ENCODE data around the gene CLDN22.

CLDN22 gene

DNA sequence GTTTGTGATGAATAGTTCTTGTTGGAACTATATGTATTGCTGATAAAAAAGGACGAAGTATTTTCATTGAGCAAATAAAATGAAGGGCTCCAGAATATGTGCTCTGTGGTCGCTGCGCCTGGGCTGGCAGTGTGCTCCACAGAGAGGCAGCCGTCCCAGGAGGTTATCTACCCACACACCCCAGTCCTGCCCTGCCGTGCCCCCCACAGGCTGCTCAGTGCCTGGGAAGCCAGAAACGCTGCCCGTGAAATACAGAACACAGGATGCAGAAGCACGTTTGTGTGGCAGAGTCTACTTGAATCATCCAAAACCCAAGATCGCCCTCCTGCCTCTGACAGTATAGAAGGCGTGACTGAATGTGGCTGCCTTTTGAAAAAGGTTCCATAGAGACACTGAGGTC, 1.4 kb downstream of the CLDN22 start:
- DNase-seq: peak; percentile 32

- no peak for DNase-seq
These were observed 5.3 kb downstream of the CLDN22 start for GRCh38 chr4:183314806-183315205.

GRCh38 chr4:183314336-183314735, 5.7 kb downstream of the CLDN22 start:
- DNase-seq: no peak

DNA sequence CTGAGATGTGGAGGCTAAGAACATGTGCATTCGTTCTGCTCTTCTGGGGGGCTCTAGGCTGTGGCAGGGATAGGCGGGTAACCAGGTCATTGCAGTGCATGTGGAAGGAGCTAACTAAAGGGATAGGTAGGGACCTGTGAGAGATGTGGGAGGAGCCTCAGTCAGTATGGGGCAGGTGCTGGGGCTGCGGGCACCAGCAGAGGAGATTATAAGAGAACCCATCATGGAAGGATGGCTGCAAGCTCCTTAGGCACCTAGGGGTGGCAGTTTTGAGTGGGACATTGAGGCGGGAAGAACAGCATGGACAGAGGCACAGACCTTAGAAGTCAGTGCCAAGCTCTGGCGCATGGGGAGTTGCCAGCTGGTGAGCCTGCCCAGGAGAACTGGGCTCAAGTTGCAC, 7.2 kb downstream of the CLDN22 start:
- DNase-seq: no peak

DNA sequence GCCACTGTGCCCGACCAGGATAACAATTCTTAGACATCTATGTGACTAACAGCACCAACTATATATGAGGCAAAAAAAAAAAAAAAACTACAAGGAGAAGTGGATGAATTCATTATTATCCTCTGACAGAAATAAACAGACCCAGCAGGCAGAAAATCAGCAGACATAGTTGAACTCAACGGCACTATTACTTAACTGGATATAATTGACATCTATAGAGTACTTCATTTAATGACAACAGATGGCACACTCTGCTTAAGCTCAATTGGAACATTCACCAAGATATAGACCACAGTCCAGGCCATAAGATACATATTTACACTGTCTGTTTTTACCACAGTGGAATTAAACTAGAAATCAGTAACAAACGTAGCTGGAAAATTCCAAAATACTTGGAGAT, 13.3 kb downstream of the CLDN22 start:
- no peak for DNase-seq

DNA sequence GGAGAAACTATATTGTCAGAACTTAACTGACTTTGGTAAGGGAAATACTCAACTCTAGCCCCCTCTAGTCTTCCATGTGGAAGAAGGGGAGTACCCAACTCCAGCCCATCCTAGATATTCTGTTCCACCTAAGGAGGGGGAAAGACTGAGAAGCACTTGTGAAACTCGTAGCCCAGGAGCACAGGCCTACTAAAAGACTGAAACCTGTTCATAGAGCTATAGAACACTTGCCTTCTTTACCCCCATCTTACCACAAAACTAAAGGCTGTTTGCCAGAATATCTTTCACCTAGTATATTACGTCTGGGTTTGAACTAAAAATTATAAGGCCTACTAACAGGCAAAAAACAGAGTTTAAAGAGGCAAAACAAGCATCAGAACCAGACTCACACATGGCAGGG, 15.5 kb downstream of the CLDN22 start:
- DNase-seq: no peak

- DNase-seq: no peak
These were observed 16.0 kb downstream of the CLDN22 start for GRCh38 chr4:183304067-183304466.

DNA sequence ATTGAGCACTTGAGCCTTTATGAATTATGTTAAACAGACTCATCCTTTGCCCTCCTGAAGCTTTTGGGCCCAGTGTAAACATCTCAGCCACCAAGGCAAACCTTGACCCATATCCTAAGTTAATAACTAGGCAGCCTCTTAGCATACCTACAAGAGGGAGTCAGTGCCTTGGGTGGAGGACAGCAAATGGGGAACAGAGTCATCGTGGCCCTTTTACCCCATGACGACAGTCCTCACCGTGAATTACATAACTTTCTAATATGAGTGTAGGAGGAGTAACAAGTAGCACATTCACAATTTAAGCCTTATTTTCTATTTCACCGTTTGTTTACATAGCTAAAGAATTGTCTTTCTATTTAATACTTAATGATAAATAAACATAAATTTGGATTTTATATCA, 16.8 kb downstream of the CLDN22 start:
- no peak for DNase-seq

- no peak for DNase-seq
These were observed 19.4 kb downstream of the CLDN22 start for GRCh38 chr4:183300655-183301054.

DNA sequence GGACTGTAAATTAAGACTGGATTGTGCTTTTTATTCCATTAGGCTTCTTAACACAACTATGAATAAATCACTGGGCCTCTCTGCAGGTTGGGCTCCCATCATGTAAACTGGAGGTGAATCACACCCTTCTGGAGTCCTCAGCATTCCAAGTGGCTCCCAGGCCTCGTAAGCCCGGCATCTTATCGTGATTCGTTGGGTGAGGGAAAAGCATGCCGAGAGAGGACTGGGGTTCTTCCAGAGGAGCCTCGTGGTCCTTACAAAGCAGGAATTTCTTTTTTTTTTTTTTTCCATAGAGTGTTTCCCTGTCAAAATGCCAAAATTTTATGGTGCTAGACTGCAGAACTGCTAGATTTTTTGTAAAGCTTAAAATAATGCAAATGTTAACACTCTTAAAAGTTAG, 20.0 kb downstream of the CLDN22 start:
- DNase-seq: no peak

DNA sequence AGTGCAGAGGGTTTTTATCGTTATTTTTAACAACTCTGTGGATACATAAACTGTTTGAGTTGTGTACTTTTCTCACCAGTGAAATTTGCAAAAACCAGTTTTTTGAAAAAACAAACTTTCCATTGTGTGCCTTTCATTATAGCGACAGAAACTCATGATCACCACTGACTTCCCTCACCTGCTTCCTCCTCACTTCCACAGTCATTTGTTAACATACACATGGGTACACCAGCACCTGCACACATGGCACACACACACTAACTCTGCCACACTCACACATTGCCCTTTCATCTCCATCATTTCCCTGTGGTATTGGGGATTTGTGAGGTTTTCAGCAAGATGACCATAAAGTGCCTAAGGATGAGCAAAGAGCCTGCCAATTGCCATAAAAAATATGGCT, 20.6 kb downstream of the CLDN22 start:
- DNase-seq: no peak

DNA sequence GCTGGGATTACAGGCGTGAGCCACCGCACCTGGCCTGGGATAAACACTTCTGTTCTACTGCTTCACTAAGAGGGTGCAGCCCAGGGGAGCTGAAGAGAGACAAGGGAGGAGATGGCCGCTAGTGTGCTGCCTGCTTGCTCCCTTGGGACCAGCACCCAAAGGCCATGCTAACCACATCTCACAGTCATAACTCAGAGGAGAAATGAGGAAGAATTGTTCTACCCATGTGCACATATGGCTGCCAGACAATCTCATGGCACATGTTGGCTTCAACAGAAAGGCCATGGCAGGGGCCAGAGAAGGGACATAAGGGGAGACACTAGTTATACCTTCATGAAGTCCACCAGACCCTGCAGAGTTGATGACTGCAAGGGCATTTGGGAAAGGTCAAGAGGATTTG, 22.4 kb downstream of the CLDN22 start:
- no peak for DNase-seq

DNA sequence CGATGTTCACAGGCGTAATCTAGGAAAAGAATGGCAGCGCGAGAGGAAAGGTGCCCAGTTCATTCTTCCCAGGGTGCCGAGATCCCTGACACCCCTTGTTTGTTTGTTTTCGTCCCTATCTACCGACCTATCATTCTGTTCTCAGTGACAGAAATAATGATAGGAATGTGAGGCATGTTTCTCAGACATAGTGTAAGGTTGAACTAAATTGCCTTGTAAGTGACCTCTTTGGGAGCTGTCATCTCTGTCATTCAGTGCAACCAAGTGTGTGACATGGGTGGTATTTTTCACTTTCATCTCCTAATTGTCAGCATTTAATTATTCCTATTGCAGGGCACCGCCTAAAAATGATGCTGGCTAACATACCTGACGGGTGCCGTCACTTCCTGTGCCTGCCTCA, 24.4 kb downstream of the CLDN22 start:
- no peak for DNase-seq

DNA sequence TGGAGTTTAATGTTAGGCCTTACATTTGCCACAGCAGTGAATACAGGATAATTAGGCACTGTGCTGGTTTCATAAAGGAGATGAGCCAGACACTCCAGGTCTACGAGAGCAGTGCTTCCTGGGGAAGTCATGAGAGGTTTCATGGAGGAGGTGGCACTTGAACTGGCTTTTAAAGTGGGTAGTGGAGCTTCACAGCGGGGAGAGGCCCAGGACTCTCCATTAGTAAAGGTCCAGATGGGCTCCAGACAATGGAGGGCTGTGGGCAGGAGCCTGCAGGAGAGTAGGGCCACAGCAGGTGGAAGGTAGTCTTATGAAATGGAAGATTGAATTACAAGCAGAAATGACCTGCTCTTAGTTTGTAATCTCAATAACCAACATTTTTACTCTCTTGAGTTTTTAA, 29.0 kb downstream of the CLDN22 start:
- no peak for DNase-seq

DNA sequence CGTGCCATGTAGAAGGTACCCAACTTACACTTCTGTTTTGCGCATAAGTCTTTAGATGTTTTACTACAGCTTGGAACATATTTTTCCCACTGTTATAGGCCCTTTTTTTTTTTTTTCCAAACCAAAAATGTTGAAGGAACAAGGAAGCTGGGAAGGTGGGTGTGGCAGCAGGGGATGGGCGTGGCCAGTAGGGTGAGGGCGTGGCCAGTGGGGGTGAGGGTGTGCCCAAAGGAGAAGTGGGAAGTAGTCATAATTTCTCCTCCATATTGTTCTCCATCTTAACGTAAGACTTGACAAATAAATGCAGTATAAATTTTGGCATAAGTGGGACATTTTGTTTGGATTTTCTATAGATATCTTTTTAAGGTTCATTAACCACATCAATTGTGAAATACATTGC, 30.4 kb downstream of the CLDN22 start:
- peak; percentile 36 for DNase-seq

DNA sequence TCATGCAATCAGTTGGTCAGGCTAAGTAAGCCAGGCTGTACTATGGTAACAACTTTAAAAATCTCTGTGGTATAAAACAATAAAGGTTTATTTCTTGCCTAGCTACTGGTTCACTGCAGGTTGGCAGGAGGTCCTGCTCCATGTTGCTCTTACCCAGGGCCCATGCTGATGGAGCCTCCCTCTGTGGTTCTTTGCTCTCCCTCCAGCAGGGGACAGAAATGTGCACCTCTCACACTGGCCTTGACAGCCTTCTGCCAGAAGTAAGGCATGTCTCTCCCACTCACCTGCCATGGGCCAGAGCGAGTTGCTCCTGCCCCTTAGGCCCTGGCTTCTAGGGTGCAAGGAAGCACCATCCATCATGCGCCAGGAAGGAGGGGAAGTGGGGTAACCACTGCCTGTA, 31.1 kb downstream of the CLDN22 start:
- peak; percentile 42 for DNase-seq

GRCh38 chr4:183287677-183288076, 32.4 kb downstream of the CLDN22 start:
- DNase-seq: no peak

GRCh38 chr4:183287309-183287659, 32.8 kb downstream of the CLDN22 start:
- DNase-seq: no peak

GRCh38 chr4:183286590-183287308, 33.3 kb downstream of the CLDN22 start:
- DNase-seq: no peak

GRCh38 chr4:183285886-183286285, 34.2 kb downstream of the CLDN22 start:
- DNase-seq: no peak

DNA sequence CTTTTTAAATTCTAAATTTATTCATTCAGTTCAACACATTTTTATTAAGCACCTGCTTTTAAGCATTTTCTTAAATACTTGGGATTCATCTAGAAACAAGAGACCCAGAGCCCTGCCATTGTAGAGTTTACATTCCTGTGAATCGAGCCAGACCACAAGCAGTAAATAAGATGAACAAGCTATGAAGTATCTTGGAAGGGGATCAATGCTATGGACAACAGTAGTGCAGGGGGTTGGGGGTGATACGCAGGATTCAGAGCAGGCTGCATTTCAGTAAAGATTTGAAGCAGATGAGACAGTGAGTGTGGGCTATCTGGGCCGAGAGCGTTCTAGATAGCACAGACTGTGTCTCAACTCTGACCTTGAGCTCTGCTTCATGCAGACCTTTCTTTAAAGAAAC, 35.1 kb downstream of the CLDN22 start:
- no peak for DNase-seq

GRCh38 chr4:183284258-183284785, 35.8 kb downstream of the CLDN22 start:
- no peak for DNase-seq

GRCh38 chr4:183276106-183276505, 44.0 kb downstream of the CLDN22 start:
- DNase-seq: no peak

DNA sequence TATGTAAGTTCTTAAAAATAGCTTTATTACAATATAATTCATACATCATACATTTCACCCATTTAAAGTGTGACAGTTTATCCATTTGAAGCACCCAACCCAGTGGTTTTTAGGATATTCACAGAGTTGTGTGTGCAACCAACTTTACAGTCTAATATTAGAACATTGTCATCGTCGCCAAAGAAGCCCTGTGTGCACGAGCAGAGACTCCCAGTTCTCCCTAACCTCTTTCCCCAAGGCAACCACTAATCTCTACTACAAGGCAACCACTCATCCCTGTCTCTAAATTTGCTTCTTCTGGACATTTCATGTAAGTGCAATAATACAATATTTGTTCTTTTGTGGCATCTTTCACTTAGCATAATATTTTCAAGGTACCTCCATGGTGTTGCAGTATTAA, 47.7 kb downstream of the CLDN22 start:
- DNase-seq: no peak

DNA sequence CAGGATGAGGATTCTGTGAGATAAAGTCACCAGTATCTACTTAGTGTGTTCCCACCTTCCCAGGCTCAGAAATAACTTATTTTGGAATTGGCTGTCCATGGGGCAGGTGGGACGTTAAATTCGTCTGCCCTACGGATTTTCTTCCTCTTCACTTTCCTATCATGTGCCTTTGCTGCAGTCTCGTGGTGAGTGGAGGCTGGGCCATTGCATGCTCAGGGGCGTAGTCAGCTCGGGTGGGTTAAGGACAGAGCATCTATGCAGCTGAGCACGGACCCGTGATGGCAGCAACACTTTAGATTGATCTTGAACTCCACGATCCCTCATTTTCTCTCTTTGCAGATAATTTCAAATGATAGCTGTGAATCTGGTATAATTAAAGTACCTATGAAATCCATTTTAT, 51.5 kb downstream of the CLDN22 start:
- no peak for DNase-seq
